ENCODE measurements around the gene LUC7L3.

DNA sequence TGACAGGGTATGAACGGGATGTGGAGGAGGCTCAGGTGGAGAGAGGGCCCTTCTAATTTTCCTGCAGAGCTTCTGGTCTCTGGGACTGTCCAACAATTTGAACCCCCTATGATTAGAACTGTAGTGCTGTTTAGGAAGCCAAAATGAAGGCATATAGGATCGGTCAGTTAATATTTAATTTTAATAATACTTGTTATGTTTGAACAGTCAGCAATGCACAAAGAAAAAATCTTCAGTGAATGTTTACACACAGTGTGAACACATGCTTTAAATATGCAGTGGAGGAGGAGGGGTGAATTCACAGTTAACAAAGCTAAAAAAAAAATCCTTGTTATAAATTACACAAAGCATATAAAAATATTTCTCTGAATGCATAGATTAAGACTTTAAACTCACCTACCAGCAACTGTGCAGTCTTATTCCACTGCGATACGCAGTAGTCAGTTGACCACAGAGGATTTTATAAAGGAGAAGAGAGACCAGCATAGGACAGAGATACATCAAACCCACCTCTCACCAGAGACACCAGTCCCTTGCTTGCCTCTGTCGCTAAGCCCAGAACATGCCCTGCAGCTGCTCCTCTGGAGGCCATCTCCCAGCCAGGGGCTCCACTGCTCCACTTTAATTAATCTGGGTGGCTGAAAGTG lies 26.2 kb upstream of the LUC7L3 start:
- TF ChIP-seq POLR2A (IDR thresholded peaks at IDR 0.05; ENCODE audit: low read depth, low read length) (no peak), JUN (IDR thresholded peaks at IDR 0.05; ENCODE audit: borderline replicate concordance, insufficient read depth, insufficient read length, low read depth) (no peak), EZH2 (IDR thresholded peaks at IDR 0.05; ENCODE audit: borderline replicate concordance, low read depth, low read length, severe bottlenecking) (no peak), GATA2 (IDR thresholded peaks at IDR 0.05; ENCODE audit: insufficient read depth, insufficient read length, low read depth, low read length) (no peak), POLR2AphosphoS5 (IDR thresholded peaks at IDR 0.05; ENCODE audit: insufficient read depth, low read depth, low read length) (no peak)
- TF ChIP-seq, protein P1, sequence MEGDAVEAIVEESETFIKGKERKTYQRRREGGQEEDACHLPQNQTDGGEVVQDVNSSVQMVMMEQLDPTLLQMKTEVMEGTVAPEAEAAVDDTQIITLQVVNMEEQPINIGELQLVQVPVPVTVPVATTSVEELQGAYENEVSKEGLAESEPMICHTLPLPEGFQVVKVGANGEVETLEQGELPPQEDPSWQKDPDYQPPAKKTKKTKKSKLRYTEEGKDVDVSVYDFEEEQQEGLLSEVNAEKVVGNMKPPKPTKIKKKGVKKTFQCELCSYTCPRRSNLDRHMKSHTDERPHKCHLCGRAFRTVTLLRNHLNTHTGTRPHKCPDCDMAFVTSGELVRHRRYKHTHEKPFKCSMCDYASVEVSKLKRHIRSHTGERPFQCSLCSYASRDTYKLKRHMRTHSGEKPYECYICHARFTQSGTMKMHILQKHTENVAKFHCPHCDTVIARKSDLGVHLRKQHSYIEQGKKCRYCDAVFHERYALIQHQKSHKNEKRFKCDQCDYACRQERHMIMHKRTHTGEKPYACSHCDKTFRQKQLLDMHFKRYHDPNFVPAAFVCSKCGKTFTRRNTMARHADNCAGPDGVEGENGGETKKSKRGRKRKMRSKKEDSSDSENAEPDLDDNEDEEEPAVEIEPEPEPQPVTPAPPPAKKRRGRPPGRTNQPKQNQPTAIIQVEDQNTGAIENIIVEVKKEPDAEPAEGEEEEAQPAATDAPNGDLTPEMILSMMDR (IDR thresholded peaks at IDR 0.05; ENCODE audit: extremely low read depth in 1 of 2, insufficient read depth in 1 of 2, low read depth in 1 of 2, low read length in 2 of 2), result no peak
- TF ChIP-seq, protein P2, sequence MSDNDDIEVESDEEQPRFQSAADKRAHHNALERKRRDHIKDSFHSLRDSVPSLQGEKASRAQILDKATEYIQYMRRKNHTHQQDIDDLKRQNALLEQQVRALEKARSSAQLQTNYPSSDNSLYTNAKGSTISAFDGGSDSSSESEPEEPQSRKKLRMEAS (IDR thresholded peaks at IDR 0.05; ENCODE audit: insufficient read depth, insufficient read length), result no peak
